Fibroblast of lung (primary cell): Measurements from ENCODE around the gene SEMA6B.

Source experiments
- CTCF ChIP-seq, 2 donors: IDR thresholded peaks in 1 of 2; conservative IDR thresholded peaks in 1 of 2; 1 replicate in 1 of 2; 2 replicates in 1 of 2; pipeline ENCODE4 v1.5.1; 2011 to 2012; ENCODE audit warnings: low read length in 2 of 2, control low read depth in 1 of 2, inconsistent platforms in 1 of 2, low read depth in 1 of 2, mild to moderate bottlenecking in 1 of 2
- EZH2 ChIP-seq: IDR thresholded peaks from 2 replicates; pipeline ENCODE4 v1.5.1; 2012; ENCODE audit warnings: low read length, control low read depth, mild to moderate bottlenecking; ENCODE audit errors: missing control alignments

- TF ChIP-seq CTCF (conservative IDR thresholded peaks at IDR 0.05 in 1 of 2, IDR thresholded peaks at IDR 0.05 in 1 of 2; ENCODE audit: low read depth in 1 of 2, low read length in 2 of 2) (no peak), EZH2 (no peak)
Measured at GRCh38 chr19:4516199-4516938, 43.1 kb downstream of the SEMA6B start.
